Mesendoderm (in vitro differentiated cells): ENCODE results near the gene S1PR5.
A peak's percentile ranks its signal among the peaks of the same experiment; 100 is the strongest.

Experiments used
- DNase-seq: peaks from one replicate; pipeline ENCODE4 v3.0.0; 2013
- H2AK5ac ChIP-seq: 2 replicates; pipeline ENCODE4 v1.6.1; 2013; ENCODE audit warnings: low read length, inconsistent platforms
- H2BK120ac ChIP-seq: 2 replicates; pipeline ENCODE4 v1.6.1; 2013; ENCODE audit warnings: low read depth, mild to moderate bottlenecking, low read length, moderate library complexity, mixed read lengths
- H2BK15ac ChIP-seq: replicated peaks from 2 replicates; pipeline ENCODE4 v1.6.1; 2013; ENCODE audit warnings: low read depth, mild to moderate bottlenecking, moderate library complexity
- H2BK5ac ChIP-seq: 2 replicates; pipeline ENCODE4 v1.6.1; 2013; ENCODE audit warnings: low read length, inconsistent platforms
- H3K18ac ChIP-seq: 2 replicates; pipeline ENCODE4 v1.6.1; 2013; ENCODE audit warnings: mild to moderate bottlenecking, low read length, mixed read lengths
- H3K23ac ChIP-seq: one replicate; pipeline ENCODE4 v1.6.1; 2013; ENCODE audit warnings: low read length
- H3K27ac ChIP-seq: 2 replicates; pipeline ENCODE4 v1.5.1; 2013; ENCODE audit warnings: low read depth, mild to moderate bottlenecking, inconsistent platforms, low read length, moderate library complexity
- H3K27me3 ChIP-seq: 2 replicates; pipeline ENCODE4 v1.6.1; 2013; ENCODE audit warnings: low read length, control low read depth, mild to moderate bottlenecking, inconsistent platforms; ENCODE audit not compliant: insufficient read depth, poor library complexity
- H3K36me3 ChIP-seq: 2 replicates; pipeline ENCODE4 v1.6.1; 2013; ENCODE audit warnings: low read length, inconsistent platforms; ENCODE audit not compliant: control insufficient read depth, insufficient read depth
- H3K4ac ChIP-seq: one replicate; pipeline ENCODE4 v1.6.1; 2013; ENCODE audit warnings: low read depth, mild to moderate bottlenecking, low read length, moderate library complexity
- H3K4me1 ChIP-seq: 2 replicates; pipeline ENCODE4 v1.6.1; 2013; ENCODE audit warnings: low read depth, low read length, inconsistent platforms; ENCODE audit not compliant: control insufficient read depth
- H3K4me2 ChIP-seq: 2 replicates; pipeline ENCODE4 v1.6.1; 2013; ENCODE audit warnings: low read length
- H3K4me3 ChIP-seq: 2 replicates; pipeline ENCODE4 v1.5.1; 2013; ENCODE audit warnings: mild to moderate bottlenecking, low read length
- H3K56ac ChIP-seq: one replicate; pipeline ENCODE4 v1.6.1; 2013; ENCODE audit warnings: low read length
- H3K79me1 ChIP-seq: 2 replicates; pipeline ENCODE4 v1.6.1; 2013; ENCODE audit warnings: low read length, inconsistent platforms
- H3K79me2 ChIP-seq: 2 replicates; pipeline ENCODE4 v1.6.1; 2013; ENCODE audit warnings: mild to moderate bottlenecking, low read length; ENCODE audit not compliant: control insufficient read depth, insufficient read depth
- H3K9ac ChIP-seq: 2 replicates; pipeline ENCODE4 v1.6.1; 2013; ENCODE audit warnings: low read length, inconsistent platforms
- H4K5ac ChIP-seq: one replicate; pipeline ENCODE4 v1.6.1; 2013; ENCODE audit warnings: low read length
- H4K8ac ChIP-seq: one replicate; pipeline ENCODE4 v1.6.1; 2013; ENCODE audit warnings: low read depth, mild to moderate bottlenecking, control low read depth, low read length, moderate library complexity
- WGBS: extraction: QIAGEN DNeasy Blood & Tissue Kit; methylation state at CpG from one replicate; pipeline ENCODE4 v1.1.7; 2013; ENCODE audit warnings: low lambda C conversion rate, missing lambda C conversion rate; ENCODE audit not compliant: insufficient coverage; ENCODE audit errors: extremely low coverage; 5-methylcytosine and 5-hydroxymethylcytosine counted together

S1PR5 gene

GRCh38 chr19:10508707-10509106, 8.5 kb downstream of the S1PR5 start:
- Histone ChIP-seq H2BK120ac (no peak overlapping the region), H3K4me2 (no peak overlapping the region), H3K79me1 (no peaks in the 10 kb centered on the region), H3K23ac (no peak overlapping the region), H3K27ac (no peak overlapping the region), H4K5ac (no peak overlapping the region), H3K9ac (no peak overlapping the region), H4K8ac (no peak overlapping the region), H3K27me3 (no peaks in the 10 kb centered on the region), H3K18ac (no peak overlapping the region), H2BK15ac (no peak overlapping the region), H2AK5ac (no peak overlapping the region), H3K4ac (no peak overlapping the region), H3K56ac (no peak overlapping the region), H3K79me2 (no peaks in the 10 kb centered on the region), H3K4me3 (no peak overlapping the region), H2BK5ac (no peak overlapping the region), H3K36me3 (no peaks in the 10 kb centered on the region), H3K4me1 (no peaks in the 10 kb centered on the region)
- DNase-seq, result no peak
- WGBS, result no CpG with 5 or more reads among the region's 3 CpGs

GRCh38 chr19:10508036-10508435, 9.2 kb downstream of the S1PR5 start:
- no peak overlapping the region for H2BK5ac ChIP-seq
- no peak overlapping the region for H3K56ac ChIP-seq
- no peak overlapping the region for H3K18ac ChIP-seq
- H4K5ac ChIP-seq, result no peak overlapping the region
- no peak overlapping the region for H3K9ac ChIP-seq
- no peak overlapping the region for H2AK5ac ChIP-seq
- no peaks in the 10 kb centered on the region for H3K4me1 ChIP-seq
- no peak overlapping the region for H3K4me2 ChIP-seq
- no peaks in the 10 kb centered on the region for H3K27me3 ChIP-seq
- no peak overlapping the region for H3K27ac ChIP-seq
- H2BK120ac ChIP-seq, result no peak overlapping the region
- no peaks in the 10 kb centered on the region for H3K79me2 ChIP-seq
- no peak overlapping the region for H3K4ac ChIP-seq
- no peak overlapping the region for H3K4me3 ChIP-seq
- no peaks in the 10 kb centered on the region for H3K79me1 ChIP-seq
- no peaks in the 10 kb centered on the region for H3K36me3 ChIP-seq
- no peak overlapping the region for H2BK15ac ChIP-seq
- no peak overlapping the region for H4K8ac ChIP-seq
- no CpG with 5 or more reads among the region's 16 CpGs for WGBS
- no peak for DNase-seq
- H3K23ac ChIP-seq, result no peak overlapping the region

- Histone ChIP-seq H3K79me1 (peaks cover 6% of the 10 kb centered on the region), H3K23ac (no peak overlapping the region), H3K9ac (no peak overlapping the region), H3K4ac (no peak overlapping the region), H3K27me3 (no peaks in the 10 kb centered on the region), H4K5ac (no peak overlapping the region), H3K4me1 (peaks cover 3% of the 10 kb centered on the region), H4K8ac (no peak overlapping the region), H2AK5ac (no peak overlapping the region), H3K36me3 (no peaks in the 10 kb centered on the region), H3K27ac (no peak overlapping the region), H3K79me2 (peaks cover 13% of the 10 kb centered on the region), H3K4me3 (no peak overlapping the region), H3K56ac (no peak overlapping the region), H3K4me2 (no peak overlapping the region), H2BK5ac (no peak overlapping the region), H2BK120ac (no peak overlapping the region), H3K18ac (no peak overlapping the region), H2BK15ac (no peak overlapping the region)
- DNase-seq, result peak; percentile 83
- no CpG with 5 or more reads among the region's 17 CpGs for WGBS
Measured at GRCh38 chr19:10505583-10506229, 11.5 kb downstream of the S1PR5 start.

GRCh38 chr19:10503002-10503789, 14.1 kb downstream of the S1PR5 start, which contains the start of gene KEAP1:
Gene KEAP1, minus strand, starts transcription at chr19:10503356. Its CDS starts 3,323 bp downstream, at chr19:10500033.
- no CpG with 5 or more reads among the region's 73 CpGs for WGBS
- peak within 1 kb of the TSS; percentile 100 for H3K4ac ChIP-seq
- H3K23ac ChIP-seq, result peak within 1 kb of the TSS; percentile 80
- peak within 1 kb of the TSS; percentile 75 for H2BK5ac ChIP-seq
- peaks cover 18% of the 10 kb centered on the region for H3K79me1 ChIP-seq
- H2BK120ac ChIP-seq, result peak within 1 kb of the TSS; percentile 99
- peaks cover 24% of the 10 kb centered on the region for H3K79me2 ChIP-seq
- no peak within 1 kb of the TSS for H4K5ac ChIP-seq
- H3K4me2 ChIP-seq, result peak within 1 kb of the TSS; percentile 75
- peak; percentile 70 for DNase-seq
- H3K27ac ChIP-seq, result peak within 1 kb of the TSS; percentile 89
- peaks cover 7% of the 10 kb centered on the region for H3K36me3 ChIP-seq
- H3K18ac ChIP-seq, result peak within 1 kb of the TSS; percentile 99
- peak within 1 kb of the TSS; percentile 99 for H3K9ac ChIP-seq
- peaks cover 3% of the 10 kb centered on the region for H3K4me1 ChIP-seq
- H3K27me3 ChIP-seq, result no peaks in the 10 kb centered on the region
- peak within 1 kb of the TSS; percentile 94 for H2BK15ac ChIP-seq
- peak within 1 kb of the TSS; percentile 100 for H4K8ac ChIP-seq
- peak within 1 kb of the TSS; percentile 54 for H3K4me3 ChIP-seq
- H3K56ac ChIP-seq, result peak within 1 kb of the TSS; percentile 99
- H2AK5ac ChIP-seq, result no peak within 1 kb of the TSS

- Histone ChIP-seq H2BK120ac (peak overlapping the region; percentile 99), H3K9ac (peak overlapping the region; percentile 99), H2BK15ac (peak overlapping the region; percentile 94), H3K27me3 (no peaks in the 10 kb centered on the region), H3K4me3 (peak overlapping the region; percentile 54), H3K36me3 (peaks cover 7% of the 10 kb centered on the region), H3K79me1 (peaks cover 18% of the 10 kb centered on the region), H2BK5ac (peak overlapping the region; percentile 75), H3K27ac (peak overlapping the region; percentile 89), H3K79me2 (peaks cover 24% of the 10 kb centered on the region), H4K5ac (no peak overlapping the region), H3K56ac (peak overlapping the region; percentile 99), H3K4me2 (peak overlapping the region; percentile 75), H4K8ac (peak overlapping the region; percentile 100), H3K4ac (peak overlapping the region; percentile 100), H2AK5ac (no peak overlapping the region), H3K4me1 (peaks cover 3% of the 10 kb centered on the region), H3K23ac (no peak overlapping the region), H3K18ac (peak overlapping the region; percentile 99)
- DNase-seq, result peak; percentile 94
- no CpG with 5 or more reads among the region's 65 CpGs for WGBS
Measured at GRCh38 chr19:10502524-10503001, 14.7 kb downstream of the S1PR5 start.
